Activated CD4-positive, alpha-beta T cell treated with anti-CD3 and anti-CD28 coated beads, Interleukin-2, amount 10 ng/mL, durations not matched to agents 7 days and 5 days (primary cell): Measurements from ENCODE around the gene FAM72A. TPM values are rescaled to one million over a fixed set of nuclear protein-coding genes. Genes with fewer than 3 reads are reported as not detected.
"Not testable (repeated sequence)": the region's sequence is repeated elsewhere in the genome, so short reads cannot be mapped to it uniquely, and the experiment has no call there.

Experiments
- CTCF ChIA-PET: fragments of 350-600 bp; sonication (Branson Sonifier 250); formaldehyde crosslinking; loops from one replicate; lab custom pipeline; 2021; ENCODE audit warnings: antibody characterized with exemption; lab: Charles Lee
- POLR2A ChIA-PET: fragments of 350-600 bp; sonication (Branson Sonifier 250); formaldehyde crosslinking; loops from one replicate; lab custom pipeline; 2021; ENCODE audit warnings: antibody characterized with exemption; lab: Charles Lee
- DNase-seq: peaks from one replicate; pipeline ENCODE4 v3.0.0-alpha.2; 2020
- H3K27ac Mint-ChIP-seq: one replicate; pipeline ENCODE4 v1.8.0; 2021; ENCODE audit warnings: mild to moderate bottlenecking, moderate library complexity, mixed read lengths
- H3K27me3 Mint-ChIP-seq: one replicate; pipeline ENCODE4 v1.8.0; 2021; ENCODE audit warnings: mixed read lengths
- H3K36me3 Mint-ChIP-seq: one replicate; pipeline ENCODE4 v1.8.0; 2021; ENCODE audit warnings: low read depth, mixed read lengths
- H3K4me1 Mint-ChIP-seq: one replicate; pipeline ENCODE4 v1.8.0; 2021; ENCODE audit warnings: mixed read lengths
- H3K4me3 Mint-ChIP-seq: one replicate; pipeline ENCODE4 v1.8.0; 2021; ENCODE audit warnings: mild to moderate bottlenecking, moderate library complexity, mixed read lengths
- H3K9me3 Mint-ChIP-seq: one replicate; pipeline ENCODE4 v1.8.0; 2021; ENCODE audit warnings: mixed read lengths
- total RNA-seq, 2 experiments: library from RNA; stranded (reverse); gene quantifications; one replicate each; pipeline ENCODE4 v1.2.3, GENCODE V29; 2021

FAM72A gene
- total RNA-seq, 2 experiments from 2014 or later = 29.6 to 34.3 TPM

DNA sequence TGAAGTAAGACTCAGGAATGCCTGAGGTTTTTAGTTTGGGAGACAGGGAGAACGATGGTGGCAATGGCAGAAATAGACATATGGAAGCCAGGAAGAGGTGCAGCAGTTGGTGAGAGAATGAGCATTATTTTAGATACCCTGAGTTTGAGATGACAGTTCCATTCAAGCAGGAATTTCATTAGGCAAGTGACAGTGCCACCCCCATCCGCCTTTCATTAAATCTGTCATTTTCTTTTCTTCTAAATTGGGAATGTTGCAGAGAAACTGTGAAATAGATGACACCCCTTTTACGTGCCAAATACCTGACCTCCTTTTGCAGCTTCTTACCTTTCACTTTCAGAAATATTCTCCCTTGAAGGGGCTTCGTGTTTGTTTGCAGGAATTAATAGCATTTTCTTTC lies 22.7 kb upstream of the FAM72A start:
- H3K36me3 Mint-ChIP-seq, H3K27ac Mint-ChIP-seq, CTCF ChIA-PET, H3K9me3 Mint-ChIP-seq, H3K4me3 Mint-ChIP-seq, POLR2A ChIA-PET, H3K27me3 Mint-ChIP-seq, DNase-seq, H3K4me1 Mint-ChIP-seq: not testable (repeated sequence)

- H3K36me3 Mint-ChIP-seq, CTCF ChIA-PET, H3K4me3 Mint-ChIP-seq, POLR2A ChIA-PET, H3K27ac Mint-ChIP-seq, H3K4me1 Mint-ChIP-seq, H3K9me3 Mint-ChIP-seq, DNase-seq, H3K27me3 Mint-ChIP-seq: not testable (repeated sequence)
These were observed 21.6 kb upstream of the FAM72A start for GRCh38 chr1:206224190-206224776.

GRCh38 chr1:206221585-206221984 lies 18.9 kb upstream of the FAM72A start:
- POLR2A ChIA-PET, H3K4me3 Mint-ChIP-seq, DNase-seq, H3K36me3 Mint-ChIP-seq, H3K4me1 Mint-ChIP-seq, CTCF ChIA-PET, H3K27ac Mint-ChIP-seq, H3K9me3 Mint-ChIP-seq, H3K27me3 Mint-ChIP-seq: not testable (repeated sequence)

DNA sequence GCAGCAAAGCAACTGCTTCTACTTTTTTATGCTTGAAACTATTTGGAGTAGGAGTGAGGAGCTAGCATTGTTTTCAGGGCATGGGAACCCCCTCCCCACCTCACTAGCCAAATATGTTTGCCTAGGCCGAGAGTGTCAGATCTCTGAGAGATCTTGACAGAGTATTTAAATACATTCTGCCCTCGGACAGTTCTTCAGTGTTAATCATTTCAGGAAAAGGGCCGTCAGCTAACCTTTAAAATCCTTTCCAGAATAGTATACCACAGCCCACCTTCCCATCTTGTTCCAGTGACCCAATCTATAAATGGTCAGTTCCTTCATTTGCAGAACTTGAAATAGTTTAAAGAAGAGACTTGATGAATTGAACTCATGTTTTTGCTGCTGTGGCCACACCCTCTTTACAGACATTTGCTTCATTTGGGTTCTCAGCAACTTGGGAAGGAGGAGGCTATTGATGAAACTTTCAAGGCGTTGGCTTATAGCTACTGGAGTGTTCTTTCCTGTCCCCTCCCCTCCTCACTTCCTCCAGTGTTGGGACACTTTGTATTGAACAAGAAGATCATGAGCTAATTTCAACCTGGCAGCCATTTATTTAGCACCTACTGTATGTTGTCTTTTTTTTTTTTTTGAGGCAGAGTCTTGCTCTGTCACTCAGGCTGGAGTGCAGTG lies 17.8 kb upstream of the FAM72A start:
- peak; percentile 7 for DNase-seq
- H3K9me3 Mint-ChIP-seq, H3K4me1 Mint-ChIP-seq, H3K4me3 Mint-ChIP-seq, H3K36me3 Mint-ChIP-seq, H3K27me3 Mint-ChIP-seq, H3K27ac Mint-ChIP-seq, POLR2A ChIA-PET, CTCF ChIA-PET: not testable (repeated sequence)

- H3K36me3 Mint-ChIP-seq, H3K4me3 Mint-ChIP-seq, CTCF ChIA-PET, H3K4me1 Mint-ChIP-seq, H3K27ac Mint-ChIP-seq, DNase-seq, H3K27me3 Mint-ChIP-seq, POLR2A ChIA-PET, H3K9me3 Mint-ChIP-seq: not testable (repeated sequence)
These were observed 17.1 kb upstream of the FAM72A start for GRCh38 chr1:206219514-206220331.

DNA sequence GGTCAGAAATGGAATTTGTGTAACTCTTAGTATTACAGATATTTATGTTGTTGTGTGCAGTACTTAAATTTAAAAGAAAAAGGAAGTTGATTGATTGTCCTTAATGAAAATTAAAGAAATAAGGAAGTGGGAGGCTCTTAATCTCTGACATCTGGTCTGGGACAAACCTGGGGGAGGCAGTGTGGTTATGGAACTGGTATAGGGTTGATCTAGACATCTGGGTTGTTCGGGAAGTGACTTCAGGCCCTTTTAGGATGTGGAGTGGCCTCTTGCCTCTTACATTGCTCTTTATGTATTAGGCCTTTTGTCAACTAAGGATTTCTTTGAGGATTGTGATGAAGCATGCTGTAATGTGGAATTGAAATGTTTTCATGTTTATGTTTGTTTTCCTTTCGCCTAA lies 16.1 kb upstream of the FAM72A start:
- H3K27me3 Mint-ChIP-seq, H3K27ac Mint-ChIP-seq, POLR2A ChIA-PET, H3K36me3 Mint-ChIP-seq, CTCF ChIA-PET, H3K4me1 Mint-ChIP-seq, H3K9me3 Mint-ChIP-seq, DNase-seq, H3K4me3 Mint-ChIP-seq: not testable (repeated sequence)

- H3K9me3 Mint-ChIP-seq, H3K27me3 Mint-ChIP-seq, H3K36me3 Mint-ChIP-seq, H3K4me1 Mint-ChIP-seq, H3K27ac Mint-ChIP-seq, CTCF ChIA-PET, DNase-seq, H3K4me3 Mint-ChIP-seq, POLR2A ChIA-PET: not testable (repeated sequence)
These were observed 15.6 kb upstream of the FAM72A start for GRCh38 chr1:206218285-206218684.

- CTCF ChIA-PET, H3K36me3 Mint-ChIP-seq, POLR2A ChIA-PET, H3K9me3 Mint-ChIP-seq, H3K4me1 Mint-ChIP-seq, H3K4me3 Mint-ChIP-seq, DNase-seq, H3K27ac Mint-ChIP-seq, H3K27me3 Mint-ChIP-seq: not testable (repeated sequence)
These were observed 13.2 kb upstream of the FAM72A start for GRCh38 chr1:206215600-206216392.

DNA sequence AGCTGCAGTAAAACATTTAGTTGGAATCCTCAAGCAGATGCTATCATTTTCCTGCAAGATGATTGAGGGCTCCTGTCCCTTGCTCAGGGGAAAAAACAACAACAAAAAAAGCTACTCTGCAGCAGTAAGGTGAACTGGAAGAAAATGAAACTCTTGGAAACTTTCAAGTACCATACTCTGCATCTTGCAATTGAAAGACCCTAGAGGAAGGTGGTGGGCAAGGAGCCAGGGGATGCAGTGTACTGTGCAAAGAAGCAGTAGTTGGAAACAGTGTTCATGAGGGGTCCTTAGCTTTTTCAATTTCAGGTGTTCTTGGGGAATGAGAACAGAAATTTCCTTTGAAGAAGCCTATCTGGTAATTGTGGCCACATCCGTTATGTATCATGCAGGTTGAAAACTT lies 8.2 kb upstream of the FAM72A start:
- H3K36me3 Mint-ChIP-seq, H3K4me1 Mint-ChIP-seq, H3K9me3 Mint-ChIP-seq, H3K27ac Mint-ChIP-seq, POLR2A ChIA-PET, H3K4me3 Mint-ChIP-seq, H3K27me3 Mint-ChIP-seq, DNase-seq: not testable (repeated sequence)
- CTCF ChIA-PET = interaction anchor here (0.6 kb wide), 1 partner anchor 844 kb away, joined by 4 read pairs; no protein-coding TSS in a partner anchor

DNA sequence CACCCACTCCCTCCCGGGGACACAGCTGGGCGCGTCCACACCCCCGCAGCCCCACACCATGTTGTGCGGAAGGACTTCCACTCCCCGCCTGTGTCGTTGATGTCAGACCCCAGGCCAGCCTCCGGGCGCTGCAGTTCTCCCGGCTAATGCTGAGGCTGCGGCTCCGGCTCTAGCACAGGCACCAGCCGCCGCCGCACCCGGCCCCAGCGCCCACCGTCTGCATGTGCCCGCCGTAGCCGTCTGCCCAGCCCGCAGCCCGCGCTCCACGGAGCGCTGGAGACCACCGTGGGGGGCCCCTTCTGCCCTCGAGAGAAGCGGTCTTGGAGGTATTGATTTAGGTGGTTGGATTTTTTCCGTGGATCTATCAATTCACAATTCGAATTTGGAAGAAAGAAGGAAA lies 2.9 kb upstream of the FAM72A start:
- H3K36me3 Mint-ChIP-seq, H3K27me3 Mint-ChIP-seq, H3K27ac Mint-ChIP-seq, H3K9me3 Mint-ChIP-seq, CTCF ChIA-PET, H3K4me1 Mint-ChIP-seq, POLR2A ChIA-PET, DNase-seq, H3K4me3 Mint-ChIP-seq: not testable (repeated sequence)

DNA sequence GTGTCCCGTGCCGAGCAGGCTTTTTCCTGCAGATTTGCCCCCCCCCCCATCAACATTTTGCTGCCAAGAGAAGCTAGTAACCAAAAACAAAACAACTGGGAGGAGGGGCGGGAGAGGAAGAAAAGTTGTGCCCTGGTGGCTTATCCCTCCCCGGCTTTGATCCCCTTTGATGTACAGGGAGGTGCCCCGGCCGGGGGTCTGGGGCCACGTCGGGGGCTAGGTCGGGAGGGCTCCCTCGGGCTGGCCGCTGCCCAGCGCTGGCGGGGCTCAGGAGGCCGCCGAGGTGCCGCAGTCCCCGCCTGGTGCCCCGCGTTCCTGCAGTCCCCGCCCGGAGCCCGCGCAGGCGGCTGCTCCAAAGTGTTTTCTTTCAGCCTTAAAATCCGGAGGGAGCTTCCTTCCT lies 2.2 kb upstream of the FAM72A start:
- H3K27me3 Mint-ChIP-seq, POLR2A ChIA-PET, H3K9me3 Mint-ChIP-seq, H3K36me3 Mint-ChIP-seq, H3K4me1 Mint-ChIP-seq, CTCF ChIA-PET, H3K27ac Mint-ChIP-seq: not testable (repeated sequence)
- DNase-seq = peak; percentile 5
- H3K4me3 Mint-ChIP-seq = peak overlapping the region; percentile 60

- POLR2A ChIA-PET, H3K4me1 Mint-ChIP-seq, H3K27ac Mint-ChIP-seq, H3K36me3 Mint-ChIP-seq, CTCF ChIA-PET, H3K9me3 Mint-ChIP-seq, H3K27me3 Mint-ChIP-seq: not testable (repeated sequence)
- peak; percentile 5 for DNase-seq
- peak overlapping the region; percentile 70 for H3K4me3 Mint-ChIP-seq
These were observed 1.5 kb upstream of the FAM72A start for GRCh38 chr1:206204159-206204511.
